ENCODE measurements around the gene STX2. TPM values are rescaled to one million over a fixed set of nuclear protein-coding genes. Genes with fewer than 3 reads are reported as not detected.

The STX2 gene
- total RNA-seq, 4 donors from 2014 or later = 8.1 to 22.1 (median 9.7) TPM

DNA sequence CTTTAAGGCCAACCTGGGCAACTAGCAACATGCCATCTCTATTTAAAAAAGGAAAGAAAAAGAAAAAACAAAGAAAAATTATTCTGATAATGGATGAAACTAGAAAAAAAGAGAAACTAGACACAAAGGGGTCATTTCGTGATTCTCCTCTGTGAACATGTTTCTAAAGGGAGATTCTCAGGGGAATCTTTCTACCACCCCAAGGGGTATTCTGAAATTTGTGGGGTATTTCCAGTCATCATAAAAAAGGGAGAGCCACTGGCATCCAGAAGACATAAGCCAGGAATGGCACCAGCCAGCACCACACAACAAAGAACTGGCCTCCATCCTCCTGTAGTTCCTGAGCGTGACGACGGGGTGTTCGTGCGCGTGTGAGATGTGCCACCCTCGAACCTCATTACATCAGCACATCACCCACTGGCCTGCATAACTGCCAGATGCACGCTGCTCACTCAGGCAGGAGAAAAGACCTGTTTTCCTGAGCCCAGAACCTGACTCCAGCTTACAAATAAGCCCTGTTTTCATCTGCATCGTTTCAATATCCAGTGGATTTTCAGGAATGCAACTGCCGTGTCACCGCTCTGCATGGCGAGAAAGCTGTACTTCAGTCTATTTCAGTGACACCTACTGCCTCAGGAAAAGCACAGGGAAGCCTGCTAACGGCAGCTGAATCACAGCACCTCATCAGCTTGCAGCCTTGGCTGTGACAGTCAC is 23.9 kb downstream of the STX2 start:
- peaks cover 3 to 15% (median 8%) of the 10 kb centered on the region in 4 donors for H3K4me1 ChIP-seq
- H3K4me3 ChIP-seq = no peak overlapping the region
- intact Hi-C loops (cut with DNase I; ENCODE audit: low total_unique reads) (no loop called here), in situ Hi-C loops (cut with MboI; ENCODE audit: low pct_ligation_motif_present in 1 of 4, low pct_unique_long_range_greater_than_20kb in 1 of 4, low sequenced_read_pairs in 3 of 4) (no loop called here)
- H3K9me3 ChIP-seq = no peaks in the 10 kb centered on the region
- no peaks in the 10 kb centered on the region for H3K27me3 ChIP-seq
- peaks cover 0 to 5% (median 0%) of the 10 kb centered on the region in 4 donors for H3K36me3 ChIP-seq
- 89 to 91% methylated on average over 1 to 14 of the region's 14 CpGs for WGBS, 2 donors (ENCODE audit: low coverage in 1 of 2)
- TF ChIP-seq POLR2A (IDR thresholded peaks at IDR 0.05) = no peak
- no peak for DNase-seq
- H3K27ac ChIP-seq = no peak overlapping the region

DNA sequence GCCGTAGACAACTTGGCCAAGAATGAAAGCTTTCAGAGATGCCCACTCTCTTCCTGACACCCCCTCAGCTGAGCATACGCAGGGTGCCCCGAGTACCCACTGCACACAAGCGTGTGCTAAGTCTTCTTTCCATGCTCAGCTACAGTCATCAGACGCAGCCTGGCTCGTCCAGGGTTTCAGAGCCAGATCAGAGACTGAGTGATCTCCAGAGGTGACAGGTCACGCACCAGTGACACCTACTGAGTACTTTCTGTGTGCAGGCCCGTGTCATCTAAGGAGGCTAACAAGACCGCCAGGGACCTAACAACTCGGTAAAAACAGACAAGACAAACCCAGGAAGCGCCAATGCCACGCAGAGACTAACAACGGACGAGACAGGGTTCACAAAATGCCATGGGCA is 25.1 kb downstream of the STX2 start:
- no peak for TF ChIP-seq POLR2AphosphoS5 (IDR thresholded peaks at IDR 0.05)
- no peak for TF ChIP-seq EP300 (IDR thresholded peaks at IDR 0.05; ENCODE audit: low read depth)
- TF ChIP-seq, protein P1, sequence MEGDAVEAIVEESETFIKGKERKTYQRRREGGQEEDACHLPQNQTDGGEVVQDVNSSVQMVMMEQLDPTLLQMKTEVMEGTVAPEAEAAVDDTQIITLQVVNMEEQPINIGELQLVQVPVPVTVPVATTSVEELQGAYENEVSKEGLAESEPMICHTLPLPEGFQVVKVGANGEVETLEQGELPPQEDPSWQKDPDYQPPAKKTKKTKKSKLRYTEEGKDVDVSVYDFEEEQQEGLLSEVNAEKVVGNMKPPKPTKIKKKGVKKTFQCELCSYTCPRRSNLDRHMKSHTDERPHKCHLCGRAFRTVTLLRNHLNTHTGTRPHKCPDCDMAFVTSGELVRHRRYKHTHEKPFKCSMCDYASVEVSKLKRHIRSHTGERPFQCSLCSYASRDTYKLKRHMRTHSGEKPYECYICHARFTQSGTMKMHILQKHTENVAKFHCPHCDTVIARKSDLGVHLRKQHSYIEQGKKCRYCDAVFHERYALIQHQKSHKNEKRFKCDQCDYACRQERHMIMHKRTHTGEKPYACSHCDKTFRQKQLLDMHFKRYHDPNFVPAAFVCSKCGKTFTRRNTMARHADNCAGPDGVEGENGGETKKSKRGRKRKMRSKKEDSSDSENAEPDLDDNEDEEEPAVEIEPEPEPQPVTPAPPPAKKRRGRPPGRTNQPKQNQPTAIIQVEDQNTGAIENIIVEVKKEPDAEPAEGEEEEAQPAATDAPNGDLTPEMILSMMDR (IDR thresholded peaks at IDR 0.05) = no peak
- TF ChIP-seq POLR2A (IDR thresholded peaks at IDR 0.05) = no peak
- WGBS, 2 donors (ENCODE audit: low coverage in 1 of 2) = 92% methylated on average over 14 of the region's 14 CpGs; no CpG with 5 or more reads in 1 of the 2 donors

DNA sequence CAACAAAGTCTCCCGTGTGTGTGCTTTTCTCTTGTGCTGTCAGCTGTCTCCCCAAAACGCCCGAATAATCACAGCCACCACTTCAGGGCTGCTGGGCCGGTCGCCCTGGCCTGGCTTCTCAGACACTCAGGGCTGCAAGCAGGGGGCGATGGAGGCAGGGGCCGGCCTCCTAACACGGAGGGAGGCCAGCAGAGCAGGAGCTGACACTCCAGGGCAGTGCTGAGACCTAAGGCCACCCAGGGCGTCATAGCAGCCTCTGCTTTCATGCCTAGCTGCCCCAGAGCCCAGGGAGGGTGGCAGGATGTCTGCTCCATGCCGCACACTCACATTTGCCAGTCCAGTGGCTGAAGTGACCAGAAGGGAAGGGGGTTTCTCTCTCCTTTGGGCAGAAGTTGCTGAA is 25.6 kb downstream of the STX2 start:
- Histone ChIP-seq H3K9me3 (no peaks in the 10 kb centered on the region), H3K4me1 (peaks cover 0 to 4% (median 4%) of the 10 kb centered on the region in 4 donors), H3K36me3 (peaks cover 0 to 12% (median 0%) of the 10 kb centered on the region in 4 donors), H3K4me3 (no peak overlapping the region), H3K27ac (no peak overlapping the region), H3K27me3 (no peaks in the 10 kb centered on the region)
- TF ChIP-seq POLR2AphosphoS5 (IDR thresholded peaks at IDR 0.05) = no peak
- intact Hi-C loops (cut with DNase I; ENCODE audit: low total_unique reads) = no loop called here
- DNase-seq = no peak
- 87% methylated on average over 10 of the region's 10 CpGs; no CpG with 5 or more reads in 1 of the 2 donors for WGBS, 2 donors (ENCODE audit: low coverage in 1 of 2)
- in situ Hi-C loops (cut with MboI; ENCODE audit: low pct_ligation_motif_present in 1 of 4, low pct_unique_long_range_greater_than_20kb in 1 of 4, low sequenced_read_pairs in 3 of 4) = no loop called here

More for the DNA sequence above, 25.1 kb downstream of the STX2 start:
- no peak overlapping the region for H3K4me3 ChIP-seq
- in situ Hi-C loops (cut with MboI; ENCODE audit: low pct_ligation_motif_present in 1 of 4, low pct_unique_long_range_greater_than_20kb in 1 of 4, low sequenced_read_pairs in 3 of 4) (no loop called here), intact Hi-C loops (cut with DNase I; ENCODE audit: low total_unique reads) (no loop called here)
- H3K27me3 ChIP-seq = no peaks in the 10 kb centered on the region
- H3K27ac ChIP-seq = no peak overlapping the region
- H3K4me1 ChIP-seq = peaks cover 0 to 7% (median 6%) of the 10 kb centered on the region in 4 donors
- H3K36me3 ChIP-seq = peaks cover 0 to 12% (median 0%) of the 10 kb centered on the region in 4 donors
- H3K9me3 ChIP-seq = no peaks in the 10 kb centered on the region
- DNase-seq = no peak

DNA sequence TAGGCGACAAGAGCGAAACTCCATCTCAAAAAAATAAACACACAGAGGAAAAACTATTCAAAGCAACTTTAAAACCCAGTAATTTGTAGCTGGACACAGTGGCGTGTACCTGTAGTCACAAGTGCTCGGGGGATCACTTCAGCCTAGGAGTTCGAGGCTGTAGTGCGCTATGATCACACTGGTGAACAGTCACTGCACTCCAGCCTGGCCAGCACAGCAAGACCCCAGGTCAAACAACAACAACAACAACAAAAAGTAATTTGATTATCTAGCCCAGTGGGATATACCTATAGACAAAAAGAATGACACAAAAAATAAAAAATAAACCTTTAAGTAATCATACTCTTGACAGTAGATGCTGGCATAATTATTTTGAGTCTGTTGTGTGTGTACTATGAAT is 29.3 kb downstream of the STX2 start:
- in situ Hi-C loops (cut with MboI; ENCODE audit: low pct_ligation_motif_present in 1 of 4, low pct_unique_long_range_greater_than_20kb in 1 of 4, low sequenced_read_pairs in 3 of 4) = no loop called here
- no peak for TF ChIP-seq POLR2AphosphoS5 (IDR thresholded peaks at IDR 0.05)
- TF ChIP-seq EP300 (IDR thresholded peaks at IDR 0.05; ENCODE audit: low read depth) = no peak
- no peak for TF ChIP-seq POLR2A (IDR thresholded peaks at IDR 0.05)
- no peak for DNase-seq
- no peak overlapping the region for H3K27ac ChIP-seq
- WGBS, 2 donors (ENCODE audit: low coverage in 1 of 2) = 66 to 94% methylated on average over 4 to 6 of the region's 6 CpGs
- H3K27me3 ChIP-seq = no peaks in the 10 kb centered on the region
- intact Hi-C loops (cut with DNase I; ENCODE audit: low total_unique reads) = no loop called here
- no peaks in the 10 kb centered on the region for H3K4me1 ChIP-seq
- no peak overlapping the region for H3K4me3 ChIP-seq
- H3K9me3 ChIP-seq = no peaks in the 10 kb centered on the region
- peaks cover 0 to 12% (median 0%) of the 10 kb centered on the region in 4 donors for H3K36me3 ChIP-seq

DNA sequence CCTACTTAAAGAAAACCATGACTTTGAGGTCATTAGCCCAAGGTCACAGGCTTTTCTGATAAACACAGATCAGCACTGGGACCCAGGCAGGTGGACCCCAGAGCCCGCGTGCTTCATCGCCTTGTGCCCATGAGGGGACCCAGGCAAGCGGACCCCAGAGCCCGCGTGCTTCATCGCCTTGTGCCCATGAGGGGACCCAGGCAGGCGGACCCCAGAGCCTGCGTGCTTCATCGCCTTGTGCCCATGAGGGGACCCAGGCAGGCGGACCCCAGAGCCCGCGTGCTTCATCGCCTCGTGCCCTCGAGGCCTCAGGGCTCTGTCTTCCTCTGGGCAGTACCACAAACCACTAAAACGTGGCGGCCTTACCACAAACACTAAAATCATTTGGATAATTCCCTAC is 31.7 kb downstream of the STX2 start:
- peaks cover 0 to 12% (median 0%) of the 10 kb centered on the region in 4 donors for H3K36me3 ChIP-seq

More for the DNA sequence above, 31.7 kb downstream of the STX2 start:
- no peaks in the 10 kb centered on the region for H3K9me3 ChIP-seq
- DNase-seq = no peak
- in situ Hi-C loops (cut with MboI; ENCODE audit: low pct_ligation_motif_present in 1 of 4, low pct_unique_long_range_greater_than_20kb in 1 of 4, low sequenced_read_pairs in 3 of 4) = no loop called here
- TF ChIP-seq EP300 (IDR thresholded peaks at IDR 0.05; ENCODE audit: low read depth) (no peak), POLR2A (IDR thresholded peaks at IDR 0.05) (no peak), POLR2AphosphoS5 (IDR thresholded peaks at IDR 0.05) (no peak)
- TF ChIP-seq, protein P1 (IDR thresholded peaks at IDR 0.05) = no peak
- WGBS, 2 donors (ENCODE audit: low coverage in 1 of 2) = 95 to 96% methylated on average over 8 to 18 of the region's 18 CpGs
- H3K27ac ChIP-seq = no peak overlapping the region
- H3K27me3 ChIP-seq = no peaks in the 10 kb centered on the region
- H3K4me3 ChIP-seq = no peak overlapping the region
- H3K4me1 ChIP-seq = no peaks in the 10 kb centered on the region
- intact Hi-C loops (cut with DNase I; ENCODE audit: low total_unique reads) = no loop called here
